Measurements from ENCODE around the gene TNRC6C.
A peak's percentile ranks its signal among the peaks of the same experiment; 100 is the strongest.
"Not testable (repeated sequence)": the region's sequence is repeated elsewhere in the genome, so short reads cannot be mapped to it uniquely, and the experiment has no call there.

TNRC6C gene

DNA sequence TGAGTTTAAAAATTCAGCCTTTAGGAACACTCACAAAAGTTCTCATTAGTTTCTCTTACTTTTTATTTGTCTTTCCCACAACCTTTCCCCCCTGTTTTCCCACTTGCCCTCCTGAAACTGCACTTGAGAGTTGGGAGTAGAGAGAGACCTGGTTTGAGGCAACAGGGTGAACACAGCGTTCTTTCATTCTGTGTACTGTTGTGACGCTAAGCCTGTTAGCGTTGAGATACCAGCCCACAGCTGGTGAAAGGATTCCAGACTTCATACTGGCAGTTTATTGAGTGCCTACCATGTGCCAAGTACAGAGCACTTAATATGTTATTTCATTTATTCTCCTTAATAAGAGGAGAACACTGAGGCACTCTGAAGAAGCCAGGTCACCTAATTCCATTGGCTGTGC is 10.3 kb downstream of the TNRC6C start:
- FAIRE-seq, result no peak

DNA sequence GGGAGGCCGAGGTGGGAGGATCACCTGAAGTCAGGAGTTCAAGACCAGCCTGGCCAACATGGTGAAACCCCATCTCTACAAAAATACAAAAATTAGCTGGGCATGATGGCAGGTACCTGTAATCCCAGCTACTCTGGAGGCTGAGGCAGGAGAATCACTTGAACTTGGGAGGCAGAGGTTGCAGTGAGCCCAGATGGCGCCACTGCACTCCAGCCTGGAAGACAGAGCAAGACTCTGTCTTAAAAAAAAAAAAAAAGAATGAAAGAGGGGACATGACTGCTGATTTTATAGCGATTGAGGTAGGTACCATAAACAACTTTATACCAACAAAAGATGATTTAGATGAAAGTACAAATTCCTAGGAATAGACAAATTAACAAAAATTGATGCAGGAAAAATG is 13.8 kb downstream of the TNRC6C start:
- FAIRE-seq, result not testable (repeated sequence)

DNA sequence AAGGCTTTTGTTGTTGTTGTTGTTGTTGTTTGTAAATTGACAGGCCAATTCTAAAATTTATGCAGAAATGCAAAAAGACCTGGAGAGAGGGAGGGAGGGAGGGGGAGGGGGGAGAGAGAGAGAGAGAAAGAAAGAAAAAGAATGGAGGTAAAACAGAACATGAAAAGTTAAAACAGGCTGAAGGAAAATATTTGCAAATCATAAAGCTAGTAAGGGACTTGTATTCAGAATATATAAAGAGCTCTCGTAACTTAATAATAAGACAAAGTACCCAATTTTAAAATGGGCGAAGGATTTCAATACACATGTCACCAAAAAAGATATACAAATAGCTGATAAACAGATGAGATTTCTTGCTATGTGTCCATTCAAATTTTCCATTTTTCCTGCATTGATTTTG is 15.4 kb downstream of the TNRC6C start:
- no peak for FAIRE-seq

DNA sequence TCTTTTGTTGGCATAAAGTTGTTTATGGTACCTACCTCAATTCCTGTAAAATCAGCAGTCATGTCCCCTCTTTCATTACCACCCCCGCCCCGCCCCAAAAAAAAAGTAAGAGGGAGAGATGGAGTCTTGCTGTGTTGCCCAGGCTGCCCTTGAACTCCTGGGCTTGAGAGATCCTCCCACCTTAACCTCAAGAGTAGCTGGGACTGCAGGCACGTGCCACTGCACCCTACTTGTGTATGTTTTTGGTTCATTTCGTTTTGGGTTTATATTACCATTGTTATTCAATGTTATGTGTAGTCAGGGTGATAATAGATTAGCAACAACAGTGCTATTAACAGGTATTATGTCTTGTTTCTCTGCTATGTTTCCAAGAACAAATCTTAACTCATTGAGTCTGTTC is 15.9 kb downstream of the TNRC6C start:
- no peak for FAIRE-seq

GRCh38 chr17:77982430-77982829 is 23.9 kb downstream of the TNRC6C start:
- FAIRE-seq, result not testable (repeated sequence)

DNA sequence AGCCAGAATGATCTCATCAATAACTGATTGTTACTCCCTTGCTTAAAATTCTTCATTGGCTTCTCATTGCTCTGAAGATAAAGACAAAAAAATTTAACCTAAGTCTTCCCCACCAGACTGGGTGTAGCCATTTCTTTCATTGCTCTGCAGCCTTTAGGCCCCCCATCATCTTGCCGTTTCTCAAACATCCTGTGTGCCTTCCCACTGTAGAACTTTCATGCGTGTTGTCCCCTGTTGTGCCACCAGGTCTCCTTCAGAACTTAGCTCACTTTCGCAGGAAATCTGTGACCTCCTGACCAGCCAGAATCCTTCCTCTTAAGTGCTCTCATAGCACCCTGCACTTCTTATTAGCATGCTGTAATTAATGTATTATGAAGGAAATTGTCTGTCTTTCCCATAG is 31.8 kb downstream of the TNRC6C start:
- no peak for FAIRE-seq

- FAIRE-seq, result not testable (repeated sequence)
Observed at GRCh38 chr17:77993735-77994134, 35.2 kb downstream of the TNRC6C start.

GRCh38 chr17:77995146-77995852 is 36.8 kb downstream of the TNRC6C start:
- FAIRE-seq, result no peak

DNA sequence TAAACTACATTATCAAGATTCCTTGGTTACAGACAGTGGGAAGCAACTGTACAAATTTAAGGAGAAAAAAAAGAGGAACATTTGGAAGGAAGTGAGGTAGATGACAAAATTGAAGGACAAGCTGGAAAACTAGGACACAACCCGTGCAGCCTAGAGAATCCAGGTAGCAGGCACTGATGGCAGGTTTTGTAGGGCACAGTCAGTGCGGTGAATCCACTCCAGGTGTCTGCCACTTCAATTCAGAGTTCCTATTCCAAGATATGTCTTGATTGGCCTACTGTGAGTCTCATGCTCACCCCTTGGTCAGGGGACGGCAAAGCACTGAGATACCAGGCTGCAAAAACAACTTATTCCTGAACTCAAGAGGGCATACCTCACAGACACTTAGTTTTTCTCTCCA is 37.8 kb downstream of the TNRC6C start:
- FAIRE-seq, result no peak

DNA sequence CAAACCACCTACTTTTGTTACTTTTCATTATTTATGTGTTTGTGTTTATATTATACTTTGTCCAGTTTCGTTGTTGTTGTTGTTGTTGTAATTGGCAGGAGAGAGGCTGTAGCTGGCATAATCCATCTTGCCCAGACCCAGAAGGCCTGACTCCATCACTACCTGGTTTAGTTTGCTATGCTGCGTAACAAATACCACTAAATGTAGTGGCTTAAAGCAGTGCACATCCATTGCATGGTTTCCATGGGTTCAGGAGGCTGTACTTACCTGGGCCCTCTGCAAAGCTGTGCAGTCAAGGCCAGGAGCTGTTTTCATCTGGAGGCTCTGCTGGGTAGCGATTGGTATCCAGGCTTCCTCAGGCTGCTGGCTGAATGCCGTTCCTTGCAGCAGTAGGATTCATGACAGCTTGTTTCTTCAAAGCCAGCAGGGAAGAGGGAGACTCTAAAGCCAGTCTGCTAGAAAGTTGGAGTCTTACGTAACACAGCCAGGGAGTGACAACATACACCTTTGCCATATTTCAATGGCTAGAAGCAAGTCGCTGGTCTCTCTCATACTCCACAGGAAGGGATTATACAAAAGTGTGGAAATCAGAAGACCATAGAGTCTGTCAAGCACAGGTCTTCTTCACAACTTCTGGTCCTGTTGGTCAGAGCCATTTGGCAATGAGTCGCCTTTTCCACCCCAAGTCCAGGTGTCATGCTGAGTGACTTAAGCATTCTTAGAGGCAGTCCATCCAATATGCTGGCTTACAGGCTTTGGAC is 41.1 kb downstream of the TNRC6C start:
- no peak for FAIRE-seq

- FAIRE-seq, result peak; percentile 27
Observed at GRCh38 chr17:78000341-78000740, 41.8 kb downstream of the TNRC6C start.

- FAIRE-seq, result no peak
Observed at GRCh38 chr17:78001182-78001581, 42.7 kb downstream of the TNRC6C start.

- FAIRE-seq, result no peak
Observed at GRCh38 chr17:78001612-78002011, 43.1 kb downstream of the TNRC6C start.

- FAIRE-seq, result no peak
Observed at GRCh38 chr17:78002166-78002565, 43.7 kb downstream of the TNRC6C start.

DNA sequence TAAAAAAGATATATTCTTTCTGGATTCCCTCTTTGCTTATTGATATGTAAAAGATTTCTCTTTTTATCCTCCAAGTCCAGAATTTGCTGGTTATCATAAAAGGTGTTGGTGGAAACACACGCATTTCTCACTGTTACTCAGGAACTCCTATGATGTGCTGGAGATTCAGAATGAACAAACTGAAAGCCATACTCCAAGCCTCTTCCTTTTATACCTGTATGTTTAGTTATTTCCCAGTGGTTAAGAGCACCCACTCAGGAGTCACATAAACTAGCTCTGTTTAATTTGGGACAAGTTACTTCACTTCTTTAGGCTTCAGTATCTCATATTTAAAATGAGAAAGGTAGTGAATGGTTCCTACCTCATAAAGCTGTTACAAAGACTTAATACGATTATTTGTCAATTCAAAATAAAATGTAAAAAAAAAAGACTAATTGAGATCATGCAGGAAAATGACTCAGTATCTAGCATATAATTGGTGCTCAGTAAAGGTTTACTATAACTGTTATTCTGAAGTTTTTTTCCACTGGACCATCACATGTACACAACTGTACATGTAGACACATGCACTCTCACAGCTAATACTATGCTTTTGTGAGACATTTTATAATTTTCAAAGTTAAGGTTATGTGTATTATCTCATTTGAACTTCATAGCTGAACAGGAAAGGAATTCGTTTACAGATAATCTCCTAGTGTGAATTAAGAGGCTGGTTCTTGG is 47.1 kb downstream of the TNRC6C start:
- FAIRE-seq, result no peak

DNA sequence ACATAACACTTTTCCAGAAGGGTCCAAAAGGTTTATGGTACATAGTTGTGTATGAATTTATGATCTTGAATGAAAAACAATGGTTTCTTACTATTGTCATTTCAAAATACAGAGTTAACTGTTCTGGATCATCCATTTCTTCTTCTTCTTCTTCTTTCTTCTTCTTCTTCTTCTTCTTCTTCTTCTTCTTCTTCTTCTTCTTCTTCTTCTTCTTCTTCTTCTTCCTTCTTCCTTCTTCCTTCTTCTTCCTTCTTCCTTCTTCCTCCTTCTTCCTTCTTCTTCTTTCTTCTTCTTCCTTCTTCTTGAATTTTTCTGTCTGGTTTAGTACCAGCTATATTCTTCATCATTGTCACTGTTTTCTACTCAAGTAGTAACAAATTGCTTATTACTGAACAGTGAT is 47.8 kb downstream of the TNRC6C start:
- no peak for FAIRE-seq

- no peak for FAIRE-seq
Observed at GRCh38 chr17:78007647-78008046, 49.1 kb downstream of the TNRC6C start.

GRCh38 chr17:78010759-78011158 is 52.3 kb downstream of the TNRC6C start:
- FAIRE-seq, result no peak

GRCh38 chr17:78012428-78012827 is 53.9 kb downstream of the TNRC6C start:
- FAIRE-seq, result no peak

- FAIRE-seq, result peak; percentile 86
Observed at GRCh38 chr17:78013683-78014467, 55.4 kb downstream of the TNRC6C start.

DNA sequence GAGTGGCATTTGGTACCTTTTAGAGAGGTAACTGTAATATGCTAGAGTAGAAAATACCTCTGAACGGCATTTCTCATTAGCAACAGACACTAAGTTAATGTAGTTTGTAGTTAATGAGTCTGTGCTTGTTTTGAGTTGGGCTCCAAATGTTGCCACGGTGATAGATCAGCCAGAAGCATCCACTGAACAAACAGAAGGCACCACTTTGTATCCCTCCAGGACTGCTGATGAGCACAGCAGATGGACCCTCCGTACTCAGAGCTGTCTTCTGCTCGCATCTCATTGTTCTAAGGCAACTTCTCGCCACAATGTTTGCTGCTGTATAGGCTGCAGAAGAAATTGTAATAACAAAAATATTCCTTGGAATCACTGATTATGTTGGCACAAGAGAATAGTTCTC is 56.1 kb downstream of the TNRC6C start:
- FAIRE-seq, result no peak

DNA sequence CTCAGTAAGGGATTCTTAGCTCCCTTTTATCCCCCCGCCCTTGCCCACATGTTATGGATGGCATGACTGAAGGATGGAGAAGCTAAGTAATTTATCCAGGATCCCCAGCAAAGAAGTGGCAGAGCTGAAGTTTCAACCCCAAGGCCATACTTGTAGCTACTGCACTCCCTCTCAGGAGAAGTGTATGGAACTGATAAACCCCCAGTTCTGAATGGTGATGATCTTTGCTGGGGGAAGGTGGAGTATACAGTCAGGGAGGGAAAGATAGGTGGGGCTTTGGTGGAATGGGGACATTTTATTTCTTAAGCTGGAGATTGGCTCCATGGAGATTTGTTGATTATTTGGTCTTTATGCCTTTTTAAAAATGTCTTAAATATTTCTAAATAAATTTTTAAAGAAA is 58.3 kb downstream of the TNRC6C start:
- no peak for FAIRE-seq

GRCh38 chr17:78019367-78019975 is 61.0 kb downstream of the TNRC6C start:
- FAIRE-seq, result peak; percentile 36

Measured in islet of Langerhans (tissue), 1 donor.